AG04449 (cell line): ENCODE results near the gene FRMD4A.
"Not testable (repeated sequence)": the region's sequence is repeated elsewhere in the genome, so short reads cannot be mapped to it uniquely, and the experiment has no call there.

Experiments used
- CTCF ChIA-PET: fragments of 350-600 bp; formaldehyde crosslinking; extraction: SDS; loops from one replicate; lab custom pipeline; 2021; ENCODE audit warnings: antibody characterized with exemption; lab: Yijun Ruan, JAX
- POLR2A ChIA-PET: fragments of 400-600, 350-600 bp; formaldehyde crosslinking; extraction: SDS; loops from one replicate; lab custom pipeline; 2020; ENCODE audit warnings: antibody characterized with exemption, inconsistent platforms; lab: Yijun Ruan, JAX
- DNase-seq: peaks from one replicate; pipeline ENCODE4 v3.0.0-alpha.2; 2010; ENCODE audit warnings: low read depth, low spot score
- H3K4me3 ChIP-seq: 2 replicates; pipeline ENCODE4 v1.5.1; 2011; ENCODE audit warnings: low read depth, mild to moderate bottlenecking, control low read depth, low read length
- TF ChIP-seq, protein P1 (sequence below): IDR thresholded peaks from one replicate; pipeline ENCODE4 v1.5.1; 2011; ENCODE audit warnings: mild to moderate bottlenecking, moderate library complexity, low read length, control low read depth, inconsistent platforms; ENCODE audit not compliant: insufficient read depth; ENCODE audit errors: missing control alignments

The FRMD4A gene

GRCh38 chr10:13865758-13866491 is 464.8 kb downstream of the FRMD4A start:
- ChIA-PET POLR2A (no interaction called here), CTCF (no interaction called here)
- H3K4me3 ChIP-seq = no peak overlapping the region

GRCh38 chr10:13865220-13865619 is 465.5 kb downstream of the FRMD4A start:
- H3K4me3 ChIP-seq, POLR2A ChIA-PET, DNase-seq: not testable (repeated sequence)
- CTCF ChIA-PET = interaction anchor here (0.9 kb wide), 1 partner anchor 49 kb away, joined by 3 read pairs; no protein-coding TSS in a partner anchor

More at GRCh38 chr10:13865758-13866491, 464.8 kb downstream of the FRMD4A start:
- TF ChIP-seq, protein P1, sequence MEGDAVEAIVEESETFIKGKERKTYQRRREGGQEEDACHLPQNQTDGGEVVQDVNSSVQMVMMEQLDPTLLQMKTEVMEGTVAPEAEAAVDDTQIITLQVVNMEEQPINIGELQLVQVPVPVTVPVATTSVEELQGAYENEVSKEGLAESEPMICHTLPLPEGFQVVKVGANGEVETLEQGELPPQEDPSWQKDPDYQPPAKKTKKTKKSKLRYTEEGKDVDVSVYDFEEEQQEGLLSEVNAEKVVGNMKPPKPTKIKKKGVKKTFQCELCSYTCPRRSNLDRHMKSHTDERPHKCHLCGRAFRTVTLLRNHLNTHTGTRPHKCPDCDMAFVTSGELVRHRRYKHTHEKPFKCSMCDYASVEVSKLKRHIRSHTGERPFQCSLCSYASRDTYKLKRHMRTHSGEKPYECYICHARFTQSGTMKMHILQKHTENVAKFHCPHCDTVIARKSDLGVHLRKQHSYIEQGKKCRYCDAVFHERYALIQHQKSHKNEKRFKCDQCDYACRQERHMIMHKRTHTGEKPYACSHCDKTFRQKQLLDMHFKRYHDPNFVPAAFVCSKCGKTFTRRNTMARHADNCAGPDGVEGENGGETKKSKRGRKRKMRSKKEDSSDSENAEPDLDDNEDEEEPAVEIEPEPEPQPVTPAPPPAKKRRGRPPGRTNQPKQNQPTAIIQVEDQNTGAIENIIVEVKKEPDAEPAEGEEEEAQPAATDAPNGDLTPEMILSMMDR = no peak
- DNase-seq = no peak

GRCh38 chr10:13862546-13863233 is 468.0 kb downstream of the FRMD4A start:
- TF ChIP-seq, protein P1 = no peak
- POLR2A ChIA-PET = no interaction called here
- no peak overlapping the region for H3K4me3 ChIP-seq
- CTCF ChIA-PET = interaction anchor here (1.2 kb wide), 1 partner anchor 334 kb away, joined by 3 read pairs; no protein-coding TSS in a partner anchor
- DNase-seq = no peak

GRCh38 chr10:13860886-13861285 is 469.8 kb downstream of the FRMD4A start:
- no peak for DNase-seq
- POLR2A ChIA-PET = no interaction called here
- no peak overlapping the region for H3K4me3 ChIP-seq
- CTCF ChIA-PET = no interaction called here
- TF ChIP-seq, protein P1 = no peak

DNA sequence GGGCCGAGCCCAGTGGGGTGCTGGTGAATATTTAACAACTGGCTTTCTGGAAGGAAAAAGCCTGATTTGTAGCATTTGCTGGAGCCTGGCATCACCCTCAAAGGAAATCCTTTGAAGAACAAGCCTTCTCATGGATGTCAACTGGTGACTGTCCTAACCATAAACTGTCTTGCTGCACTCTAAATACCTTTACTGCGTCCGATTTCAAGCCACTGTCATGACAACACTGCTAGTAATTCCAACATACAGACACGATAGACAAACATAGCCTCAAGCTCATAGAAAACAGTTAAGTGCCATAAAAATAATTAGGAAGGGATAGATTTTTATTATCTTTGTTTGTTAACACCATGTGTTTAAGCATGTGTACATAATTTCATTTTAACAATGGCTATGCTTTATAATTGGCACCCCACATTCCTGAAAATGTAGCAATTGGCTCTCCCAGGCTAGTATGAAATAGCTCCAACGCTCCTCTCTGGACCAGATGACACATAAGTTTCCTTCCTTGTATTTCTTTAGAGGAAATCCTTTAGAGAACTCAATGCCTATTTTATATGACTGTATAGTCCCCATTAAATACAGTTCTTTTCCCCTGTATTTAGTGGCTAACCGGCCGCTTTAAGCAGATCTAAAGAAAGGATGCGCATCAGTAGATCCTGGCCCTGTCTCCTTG is 470.6 kb downstream of the FRMD4A start:
- DNase-seq = no peak
- H3K4me3 ChIP-seq = no peak overlapping the region
- TF ChIP-seq, protein P1 = no peak
- CTCF ChIA-PET = interaction anchor here (1.5 kb wide), 1 partner anchor 30 kb away, joined by 3 read pairs; no protein-coding TSS in a partner anchor
- POLR2A ChIA-PET = no interaction called here

GRCh38 chr10:13858709-13859108 is 472.0 kb downstream of the FRMD4A start:
- no peak overlapping the region for H3K4me3 ChIP-seq
- TF ChIP-seq, protein P1 = no peak
- no peak for DNase-seq
- POLR2A ChIA-PET = no interaction called here
- CTCF ChIA-PET = no interaction called here
